ENCODE data around the gene ZNF408. TPM values are rescaled to one million over a fixed set of nuclear protein-coding genes. Genes with fewer than 3 reads are reported as not detected.

ZNF408 gene
- total RNA-seq, 1 donor from 2014 or later, result 9.3 TPM

GRCh38 chr11:46686886-46687795 is 13.7 kb upstream of the ZNF408 start:
- intact Hi-C loops (cut with DNase I), result no loop called here
- peak; percentile 26 for ATAC-seq
- no peaks in the 10 kb centered on the region for H3K27me3 ChIP-seq
- H3K4me1 ChIP-seq, result peaks cover 10% of the 10 kb centered on the region
- no peaks in the 10 kb centered on the region for H3K9me3 ChIP-seq
- peaks cover 65% of the 10 kb centered on the region for H3K36me3 ChIP-seq
- H3K4me3 ChIP-seq, result no peak overlapping the region
- peak overlapping the region; percentile 28 for H3K27ac ChIP-seq
- DNase-seq, result no peak
- TF ChIP-seq CTCF (IDR thresholded peaks at IDR 0.05), result no peak

GRCh38 chr11:46690702-46691101 is 10.1 kb upstream of the ZNF408 start:
- DNase-seq, result no peak
- no peak for TF ChIP-seq CTCF (IDR thresholded peaks at IDR 0.05)
- H3K27ac ChIP-seq, result no peak overlapping the region
- no peaks in the 10 kb centered on the region for H3K9me3 ChIP-seq
- intact Hi-C loops (cut with DNase I), result no loop called here
- ATAC-seq, result no peak
- H3K36me3 ChIP-seq, result peaks cover 84% of the 10 kb centered on the region
- H3K27me3 ChIP-seq, result no peaks in the 10 kb centered on the region
- peaks cover 10% of the 10 kb centered on the region for H3K4me1 ChIP-seq
- no peak overlapping the region for H3K4me3 ChIP-seq

- peaks cover 15% of the 10 kb centered on the region for H3K4me1 ChIP-seq
- TF ChIP-seq CTCF (IDR thresholded peaks at IDR 0.05), result no peak
- no peak for ATAC-seq
- intact Hi-C loops (cut with DNase I), result no loop called here
- no peaks in the 10 kb centered on the region for H3K27me3 ChIP-seq
- peaks cover 71% of the 10 kb centered on the region for H3K36me3 ChIP-seq
- no peak overlapping the region for H3K27ac ChIP-seq
- DNase-seq, result no peak
- no peaks in the 10 kb centered on the region for H3K9me3 ChIP-seq
- H3K4me3 ChIP-seq, result no peak overlapping the region
These were observed 8.4 kb upstream of the ZNF408 start for GRCh38 chr11:46692450-46692849.

GRCh38 chr11:46693597-46694012 is 7.2 kb upstream of the ZNF408 start:
- peaks cover 61% of the 10 kb centered on the region for H3K36me3 ChIP-seq
- H3K9me3 ChIP-seq, result no peaks in the 10 kb centered on the region
- H3K27ac ChIP-seq, result peak overlapping the region; percentile 30
- no peak for TF ChIP-seq CTCF (IDR thresholded peaks at IDR 0.05)
- ATAC-seq (no peak), DNase-seq (no peak)
- H3K4me3 ChIP-seq, result no peak overlapping the region
- intact Hi-C loops (cut with DNase I), result no loop called here
- H3K27me3 ChIP-seq, result no peaks in the 10 kb centered on the region
- H3K4me1 ChIP-seq, result peaks cover 16% of the 10 kb centered on the region

- peak overlapping the region; percentile 30 for H3K27ac ChIP-seq
- H3K4me1 ChIP-seq, result peaks cover 21% of the 10 kb centered on the region
- H3K36me3 ChIP-seq, result peaks cover 58% of the 10 kb centered on the region
- H3K9me3 ChIP-seq, result no peaks in the 10 kb centered on the region
- no peak for ATAC-seq
- DNase-seq, result no peak
- intact Hi-C loops (cut with DNase I), result no loop called here
- no peaks in the 10 kb centered on the region for H3K27me3 ChIP-seq
- no peak overlapping the region for H3K4me3 ChIP-seq
- no peak for TF ChIP-seq CTCF (IDR thresholded peaks at IDR 0.05)
These were observed 6.8 kb upstream of the ZNF408 start for GRCh38 chr11:46694072-46694471.

All from upper lobe of right lung (tissue), 1 donor.